Karpas-422 (cell line): ENCODE data around the gene SELENOT. TPM values are rescaled to one million over a fixed set of nuclear protein-coding genes. Genes with fewer than 3 reads are reported as not detected.

Experiments used
- DNase-seq: peaks from one replicate; pipeline ENCODE4 v3.0.0-alpha.2; 2015
- H2AFZ ChIP-seq: fragments of 200-600 bp; sonication (generic); 2 replicates; pipeline ENCODE4 v1.6.1; 2014; ENCODE audit warnings: antibody characterized with exemption, low read length, mixed read lengths
- H3K27ac ChIP-seq: fragments of 200-600 bp; sonication (generic); 2 replicates; pipeline ENCODE4 v1.5.1; 2014; ENCODE audit warnings: mild to moderate bottlenecking, low read length, moderate library complexity
- H3K27me3 ChIP-seq: fragments of 200-600 bp; sonication (generic); 2 replicates; pipeline ENCODE4 v1.6.1; 2014; ENCODE audit warnings: low read length, mixed read lengths
- H3K36me3 ChIP-seq: fragments of 200-600 bp; sonication (generic); 2 replicates; pipeline ENCODE4 v1.6.1; 2014; ENCODE audit warnings: low read length, mixed read lengths; ENCODE audit not compliant: insufficient read depth
- H3K4me1 ChIP-seq: fragments of 200-600 bp; sonication (generic); 2 replicates; pipeline ENCODE4 v1.6.1; 2014; ENCODE audit warnings: mild to moderate bottlenecking, low read length, mixed read lengths
- H3K4me2 ChIP-seq: fragments of 200-600 bp; sonication (generic); 2 replicates; pipeline ENCODE4 v1.6.1; 2014; ENCODE audit warnings: low read length, low read depth, mild to moderate bottlenecking; ENCODE audit not compliant: poor library complexity, severe bottlenecking
- H3K4me3 ChIP-seq: fragments of 200-600 bp; sonication (generic); 2 replicates; pipeline ENCODE4 v1.5.1; 2014; ENCODE audit warnings: mild to moderate bottlenecking, antibody characterized with exemption, low read length, mixed read lengths
- H3K79me2 ChIP-seq: fragments of 200-600 bp; sonication (generic); 2 replicates; pipeline ENCODE4 v1.6.1; 2014; ENCODE audit warnings: mild to moderate bottlenecking, low read length, mixed read lengths
- H3K9ac ChIP-seq: fragments of 200-600 bp; sonication (generic); 2 replicates; pipeline ENCODE4 v1.6.0; 2014; ENCODE audit warnings: low read length
- H3K9me2 ChIP-seq: fragments of 200-600 bp; sonication (generic), shearing (Covaris generic); replicated peaks from 2 replicates; pipeline ENCODE4 v1.6.0; 2014; ENCODE audit warnings: mild to moderate bottlenecking, low read length, moderate library complexity; ENCODE audit not compliant: insufficient read depth
- H3K9me3 ChIP-seq: fragments of 300-700, 200-600 bp; sonication (generic); 2 replicates; pipeline ENCODE4 v1.6.1; 2014; ENCODE audit warnings: low read length, mixed read lengths
- H4K20me1 ChIP-seq: fragments of 200-600 bp; sonication (generic); 2 replicates; pipeline ENCODE4 v1.6.1; 2014; ENCODE audit warnings: mild to moderate bottlenecking, antibody characterized with exemption, low read length, low read depth; ENCODE audit not compliant: insufficient read depth
- total RNA-seq: library from RNA; depleted of rRNA; stranded (reverse); fragments of >200 nt; shearing (Covaris generic); gene quantifications from 2 replicates; pipeline ENCODE4 v1.2.3, GENCODE V29; 2014; ENCODE audit warnings: low replicate concordance

The SELENOT gene
- total RNA-seq, 1 experiment from 2014 or later, result 306 TPM

- H3K9me3 ChIP-seq, result no peaks in the 10 kb centered on the region
- peaks cover 46% of the 10 kb centered on the region for H3K36me3 ChIP-seq
- peaks cover 31% of the 10 kb centered on the region for H4K20me1 ChIP-seq
- H2AFZ ChIP-seq, result no peak overlapping the region
- no peaks in the 10 kb centered on the region for H3K27me3 ChIP-seq
- H3K79me2 ChIP-seq, result peaks cover 29% of the 10 kb centered on the region
- no peak overlapping the region for H3K9ac ChIP-seq
- DNase-seq, result no peak
- H3K4me3 ChIP-seq, result no peak overlapping the region
- H3K4me2 ChIP-seq, result no peak overlapping the region
- H3K9me2 ChIP-seq, result no peaks in the 10 kb centered on the region
- no peak overlapping the region for H3K27ac ChIP-seq
- no peaks in the 10 kb centered on the region; the same call in 1 of the 2 replicates for H3K4me1 ChIP-seq
Observed at GRCh38 chr3:150627557-150627956, 24.4 kb downstream of the SELENOT start.

- Histone ChIP-seq H2AFZ (no peak overlapping the region), H4K20me1 (0 out of 2 replicates have a peak, but pooled peaks cover 13% of the 10 kb centered on the region), H3K27me3 (no peaks in the 10 kb centered on the region), H3K4me1 (no peaks in the 10 kb centered on the region), H3K9ac (no peak overlapping the region), H3K4me3 (no peak overlapping the region), H3K4me2 (no peak overlapping the region), H3K79me2 (no peaks in the 10 kb centered on the region), H3K27ac (no peak overlapping the region), H3K9me2 (no peaks in the 10 kb centered on the region), H3K36me3 (peaks cover 19% of the 10 kb centered on the region), H3K9me3 (no peaks in the 10 kb centered on the region)
- DNase-seq, result no peak
Observed at GRCh38 chr3:150631515-150632221, 28.5 kb downstream of the SELENOT start.

GRCh38 chr3:150635076-150635475 is 32.0 kb downstream of the SELENOT start:
- H3K9me2 ChIP-seq, result no peaks in the 10 kb centered on the region
- DNase-seq, result no peak
- H4K20me1 ChIP-seq, result 0 out of 2 replicates have a peak, but pooled peaks cover 6% of the 10 kb centered on the region
- H3K9me3 ChIP-seq, result no peaks in the 10 kb centered on the region
- H3K36me3 ChIP-seq, result peaks cover 6% of the 10 kb centered on the region; the same call in 1 of the 2 replicates
- no peaks in the 10 kb centered on the region for H3K4me1 ChIP-seq
- H3K9ac ChIP-seq, result no peak overlapping the region
- no peak overlapping the region for H3K4me3 ChIP-seq
- H3K4me2 ChIP-seq, result no peak overlapping the region
- no peaks in the 10 kb centered on the region for H3K27me3 ChIP-seq
- no peaks in the 10 kb centered on the region for H3K79me2 ChIP-seq
- no peak overlapping the region for H3K27ac ChIP-seq
- no peak overlapping the region for H2AFZ ChIP-seq

GRCh38 chr3:150635526-150635925 is 32.4 kb downstream of the SELENOT start:
- no peaks in the 10 kb centered on the region for H3K9me2 ChIP-seq
- H4K20me1 ChIP-seq, result 0 out of 2 replicates have a peak, but pooled peaks cover 6% of the 10 kb centered on the region
- H3K27me3 ChIP-seq, result no peaks in the 10 kb centered on the region
- no peak overlapping the region for H2AFZ ChIP-seq
- H3K79me2 ChIP-seq, result no peaks in the 10 kb centered on the region
- no peak overlapping the region for H3K4me2 ChIP-seq
- H3K4me3 ChIP-seq, result no peak overlapping the region
- no peaks in the 10 kb centered on the region for H3K9me3 ChIP-seq
- H3K9ac ChIP-seq, result no peak overlapping the region
- DNase-seq, result peak; percentile 50
- peaks cover 3% of the 10 kb centered on the region; the same call in 1 of the 2 replicates for H3K36me3 ChIP-seq
- no peak overlapping the region for H3K27ac ChIP-seq
- H3K4me1 ChIP-seq, result no peaks in the 10 kb centered on the region

- H3K27ac ChIP-seq, result no peak overlapping the region
- H2AFZ ChIP-seq, result no peak overlapping the region
Observed at GRCh38 chr3:150636258-150636657, 33.1 kb downstream of the SELENOT start.

GRCh38 chr3:150639262-150639661 is 36.1 kb downstream of the SELENOT start:
- Histone ChIP-seq H2AFZ (no peak overlapping the region), H3K36me3 (no peaks in the 10 kb centered on the region), H3K4me3 (no peak overlapping the region), H3K9me2 (no peaks in the 10 kb centered on the region), H3K9ac (no peak overlapping the region), H3K4me1 (no peaks in the 10 kb centered on the region), H3K27ac (no peak overlapping the region), H3K9me3 (no peaks in the 10 kb centered on the region), H3K27me3 (no peaks in the 10 kb centered on the region), H3K79me2 (no peaks in the 10 kb centered on the region), H4K20me1 (no peaks in the 10 kb centered on the region), H3K4me2 (no peak overlapping the region)
- DNase-seq, result no peak

More at GRCh38 chr3:150636258-150636657, 33.1 kb downstream of the SELENOT start:
- Histone ChIP-seq H3K9me3 (no peaks in the 10 kb centered on the region), H3K79me2 (no peaks in the 10 kb centered on the region), H4K20me1 (0 out of 2 replicates have a peak, but pooled peaks cover 6% of the 10 kb centered on the region), H3K4me3 (no peak overlapping the region), H3K27me3 (no peaks in the 10 kb centered on the region), H3K4me1 (no peaks in the 10 kb centered on the region), H3K36me3 (no peaks in the 10 kb centered on the region; the same call in 1 of the 2 replicates), H3K9ac (no peak overlapping the region), H3K9me2 (no peaks in the 10 kb centered on the region), H3K4me2 (no peak overlapping the region)
- no peak for DNase-seq

GRCh38 chr3:150640256-150640655 is 37.1 kb downstream of the SELENOT start:
- no peak for DNase-seq
- Histone ChIP-seq H2AFZ (no peak overlapping the region), H3K9ac (no peak overlapping the region), H3K27ac (no peak overlapping the region), H3K79me2 (no peaks in the 10 kb centered on the region), H3K9me3 (no peaks in the 10 kb centered on the region), H3K36me3 (no peaks in the 10 kb centered on the region), H3K4me2 (no peak overlapping the region), H3K27me3 (no peaks in the 10 kb centered on the region), H3K4me1 (no peaks in the 10 kb centered on the region), H3K9me2 (no peaks in the 10 kb centered on the region), H3K4me3 (no peak overlapping the region), H4K20me1 (no peaks in the 10 kb centered on the region)

GRCh38 chr3:150653110-150653561 is 50.0 kb downstream of the SELENOT start:
- Histone ChIP-seq H3K9me3 (no peaks in the 10 kb centered on the region), H3K9me2 (no peaks in the 10 kb centered on the region), H3K4me3 (no peak overlapping the region), H3K79me2 (no peaks in the 10 kb centered on the region), H3K4me1 (peaks cover 4% of the 10 kb centered on the region; the same call in 1 of the 2 replicates), H3K9ac (no peak overlapping the region), H2AFZ (no peak overlapping the region), H3K36me3 (no peaks in the 10 kb centered on the region), H3K27me3 (no peaks in the 10 kb centered on the region), H3K4me2 (no peak overlapping the region), H4K20me1 (no peaks in the 10 kb centered on the region), H3K27ac (no peak overlapping the region)
- no peak for DNase-seq
